ENCODE results near the gene NTSR2.

Gene NTSR2, protein sequence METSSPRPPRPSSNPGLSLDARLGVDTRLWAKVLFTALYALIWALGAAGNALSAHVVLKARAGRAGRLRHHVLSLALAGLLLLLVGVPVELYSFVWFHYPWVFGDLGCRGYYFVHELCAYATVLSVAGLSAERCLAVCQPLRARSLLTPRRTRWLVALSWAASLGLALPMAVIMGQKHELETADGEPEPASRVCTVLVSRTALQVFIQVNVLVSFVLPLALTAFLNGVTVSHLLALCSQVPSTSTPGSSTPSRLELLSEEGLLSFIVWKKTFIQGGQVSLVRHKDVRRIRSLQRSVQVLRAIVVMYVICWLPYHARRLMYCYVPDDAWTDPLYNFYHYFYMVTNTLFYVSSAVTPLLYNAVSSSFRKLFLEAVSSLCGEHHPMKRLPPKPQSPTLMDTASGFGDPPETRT
- 0 reads per million in 2 donors for total RNA-seq

DNA sequence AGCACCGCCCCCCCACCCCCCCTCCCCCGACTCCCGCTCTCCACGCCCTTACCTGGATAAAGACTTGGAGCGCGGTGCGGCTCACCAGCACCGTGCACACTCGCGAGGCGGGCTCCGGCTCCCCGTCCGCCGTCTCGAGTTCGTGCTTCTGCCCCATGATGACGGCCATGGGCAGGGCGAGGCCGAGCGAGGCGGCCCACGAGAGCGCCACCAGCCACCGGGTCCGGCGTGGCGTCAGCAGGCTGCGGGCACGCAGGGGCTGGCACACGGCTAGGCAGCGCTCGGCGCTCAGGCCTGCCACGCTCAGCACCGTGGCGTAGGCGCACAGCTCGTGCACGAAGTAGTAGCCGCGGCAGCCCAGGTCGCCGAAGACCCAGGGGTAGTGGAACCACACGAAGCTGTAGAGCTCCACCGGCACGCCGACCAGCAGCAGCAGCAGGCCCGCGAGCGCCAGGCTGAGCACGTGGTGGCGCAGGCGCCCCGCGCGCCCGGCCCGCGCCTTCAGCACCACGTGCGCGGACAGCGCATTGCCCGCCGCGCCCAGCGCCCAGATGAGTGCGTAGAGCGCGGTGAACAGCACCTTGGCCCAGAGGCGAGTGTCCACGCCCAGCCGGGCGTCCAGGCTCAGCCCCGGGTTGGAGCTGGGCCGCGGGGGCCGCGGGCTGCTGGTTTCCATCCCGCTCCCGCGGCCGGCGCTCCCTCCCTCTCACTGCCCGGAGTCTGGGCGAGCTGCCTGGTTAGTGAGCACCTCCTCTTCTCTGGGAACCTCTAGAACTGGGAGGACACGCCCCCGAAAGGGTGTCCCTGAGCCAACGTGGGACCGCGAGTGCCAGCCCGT lies at the start of gene NTSR2:
Gene NTSR2, minus strand, starts transcription at position 742 of the 838 bp plus-strand sequence. Its CDS starts 66 bp downstream, at position 676.
- DNase-seq = no peak

DNA sequence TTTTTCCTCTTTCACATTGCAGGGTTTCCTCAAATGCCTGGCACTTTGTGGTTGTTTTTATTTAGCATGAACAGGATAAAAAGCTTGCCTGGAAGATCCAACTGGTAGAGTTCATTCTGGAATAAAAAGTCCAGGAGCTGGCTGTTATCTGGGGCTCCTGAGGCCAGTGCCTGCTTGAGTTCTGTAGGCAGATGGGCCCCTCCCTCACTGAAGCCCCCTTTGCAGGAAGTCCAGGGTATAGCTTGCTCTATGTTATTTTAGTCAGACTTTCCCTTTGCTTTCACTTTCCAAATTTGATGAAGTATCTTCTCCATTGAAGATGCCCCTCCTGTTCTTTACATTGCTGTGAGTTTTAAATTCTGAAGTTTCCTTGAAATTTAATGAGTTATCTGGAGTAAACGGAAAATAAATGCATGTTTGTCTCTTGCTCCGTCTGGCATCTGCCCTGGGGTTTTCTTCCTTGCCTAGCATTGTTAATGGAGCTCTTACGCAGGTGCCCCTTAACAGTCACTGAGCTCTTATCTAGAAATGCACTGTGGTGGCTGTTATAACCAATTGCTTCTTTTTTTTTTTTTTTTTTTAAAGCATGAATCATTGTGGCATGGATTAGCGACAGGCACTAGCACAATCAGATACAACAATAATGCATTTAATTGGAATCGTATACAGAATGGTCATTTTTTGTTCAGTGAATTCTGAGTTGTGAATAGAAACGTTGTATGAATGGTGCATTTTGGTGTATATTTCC lies 49.4 kb upstream of the NTSR2 start:
- no peak for DNase-seq

DNA sequence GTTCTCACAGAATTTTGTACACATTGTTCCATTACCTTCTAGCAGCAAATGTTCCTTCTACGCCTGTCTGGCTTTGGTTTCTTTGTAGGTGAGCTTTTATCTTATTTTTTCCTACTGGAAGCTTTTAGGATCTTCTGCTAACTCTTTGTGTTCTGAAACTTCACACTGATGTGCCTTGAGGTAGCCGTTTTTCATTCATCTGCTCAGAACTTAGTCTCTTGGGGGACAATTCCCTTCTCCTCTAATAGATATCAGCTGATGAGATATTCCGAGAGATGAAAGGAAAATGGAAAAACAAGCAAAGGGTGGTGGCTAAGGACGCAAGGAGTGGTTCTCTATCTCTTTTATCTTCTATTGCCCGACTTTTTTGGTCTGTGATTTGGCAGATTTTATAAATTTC lies 48.6 kb upstream of the NTSR2 start:
- no peak for DNase-seq

DNA sequence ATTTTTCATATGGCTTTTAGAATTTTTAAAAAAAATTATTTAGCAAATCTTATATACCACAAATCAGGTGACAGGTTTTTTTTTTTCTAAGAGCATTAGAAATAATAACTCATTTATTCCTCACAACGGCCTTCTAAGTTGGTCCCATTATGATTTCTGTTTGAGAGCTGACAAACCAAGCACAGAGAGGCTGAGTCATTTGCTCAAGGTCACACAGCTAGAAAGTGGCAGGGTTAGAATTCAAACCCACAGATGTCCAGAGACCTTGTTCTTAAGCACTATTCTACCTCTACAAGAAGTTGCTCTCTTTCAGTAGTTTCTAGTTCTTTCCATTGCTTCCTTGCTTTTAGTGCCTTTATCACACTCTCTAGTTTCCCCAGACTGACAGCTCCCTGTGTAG lies 47.6 kb upstream of the NTSR2 start:
- no peak for DNase-seq

DNA sequence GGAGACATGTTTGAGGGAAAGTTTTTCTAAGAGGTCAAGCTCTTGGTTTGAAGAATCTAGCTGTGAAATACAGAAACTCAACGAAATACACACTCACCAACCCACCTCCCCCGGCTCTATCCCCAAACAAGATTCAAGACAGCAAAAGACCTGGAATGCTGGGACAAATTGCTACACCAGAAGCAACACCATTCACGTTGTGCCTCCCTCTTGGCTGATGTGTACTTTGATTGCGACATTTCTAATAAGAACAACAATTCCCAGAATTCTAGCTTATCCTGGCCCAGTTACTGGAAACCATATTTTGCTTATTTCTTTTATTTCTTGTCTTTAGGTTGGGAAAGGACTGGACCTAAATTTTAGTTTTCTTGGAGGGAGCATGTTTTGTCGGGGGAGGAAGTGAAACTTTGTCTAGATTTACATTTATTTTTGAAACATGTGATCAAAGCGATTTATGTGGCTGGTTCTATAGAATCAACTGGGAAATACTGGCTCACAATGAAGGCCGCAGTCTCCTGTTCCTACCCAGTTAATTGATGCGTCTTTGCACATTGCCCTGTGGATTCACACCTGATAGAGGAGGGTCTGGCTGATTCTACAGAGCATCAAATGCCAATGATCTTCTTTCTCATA lies 46.8 kb upstream of the NTSR2 start:
- no peak for DNase-seq

DNA sequence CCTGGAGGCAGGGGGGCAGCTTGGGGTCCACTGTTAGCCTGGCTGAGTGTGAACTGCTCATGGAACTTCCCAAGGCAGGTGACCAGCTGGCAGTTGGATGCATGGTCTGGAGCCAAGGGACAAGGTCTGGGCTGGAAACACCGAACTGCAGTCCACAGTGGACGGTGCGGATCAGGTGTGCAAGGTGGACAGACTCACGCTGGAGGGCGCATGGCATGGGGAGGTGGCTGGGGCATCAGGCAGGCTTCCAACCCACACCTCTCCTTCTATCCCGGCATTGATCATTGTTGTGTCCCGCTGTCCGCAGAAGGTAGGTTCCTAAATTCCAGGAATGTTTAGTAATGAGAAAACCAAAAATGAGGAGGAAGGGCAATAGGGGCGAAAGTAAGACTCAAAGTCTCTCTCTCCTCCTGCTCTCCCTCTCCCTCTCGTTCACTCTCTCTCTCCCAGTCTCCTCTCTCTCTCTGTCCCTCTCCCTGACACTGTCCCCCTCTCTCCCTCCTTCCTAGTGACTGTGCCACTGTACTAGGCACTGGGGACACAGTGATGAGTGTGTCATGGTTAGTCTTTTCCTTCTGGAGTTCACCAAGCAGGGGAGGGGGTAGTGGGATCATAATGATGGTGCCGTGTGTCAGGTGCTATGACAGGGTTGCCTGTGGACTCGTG lies 46.1 kb upstream of the NTSR2 start:
- DNase-seq = no peak

DNA sequence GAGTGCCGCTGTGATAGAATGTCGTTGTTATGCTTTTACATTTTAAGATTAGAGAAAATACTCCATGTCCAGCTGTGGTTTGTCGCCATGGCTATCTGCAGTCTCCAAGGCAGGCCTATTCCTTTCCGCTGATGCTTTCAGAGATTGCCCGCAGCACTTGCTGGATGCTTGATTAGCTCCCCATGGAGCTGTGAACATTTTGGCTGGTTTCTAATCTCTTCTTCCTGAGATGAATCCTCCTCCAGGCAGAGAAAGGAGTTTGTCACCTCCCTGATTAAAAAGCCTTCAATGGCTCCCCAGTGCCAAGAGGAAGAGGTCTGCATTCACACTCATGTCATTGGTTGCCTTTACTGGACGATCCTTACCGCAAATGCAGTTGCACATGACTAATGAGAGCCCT lies 43.8 kb upstream of the NTSR2 start:
- DNase-seq = no peak

- DNase-seq = no peak
Measured at GRCh38 chr2:11712866-11713265, 42.9 kb upstream of the NTSR2 start.

DNA sequence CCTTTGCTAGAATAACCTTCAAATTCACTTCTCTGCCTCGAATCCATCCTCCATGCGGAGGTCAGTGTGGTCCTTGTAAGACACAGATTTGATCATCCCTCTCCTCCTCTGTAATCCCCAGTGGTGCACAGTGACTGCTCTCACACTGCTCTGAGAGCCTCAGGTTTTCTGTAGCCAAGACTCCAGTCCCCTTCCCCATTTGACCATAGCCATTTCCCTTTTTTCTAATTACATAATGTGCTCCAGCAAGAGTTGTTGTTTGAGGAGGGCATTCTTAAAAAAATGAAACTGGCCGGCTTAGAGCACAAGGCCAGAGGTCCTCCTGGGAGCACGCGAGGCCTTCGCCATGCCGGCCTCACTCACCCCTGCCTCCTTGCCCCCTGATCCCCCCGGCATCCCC lies 41.8 kb upstream of the NTSR2 start:
- no peak for DNase-seq

- no peak for DNase-seq
Measured at GRCh38 chr2:11711354-11711716, 41.3 kb upstream of the NTSR2 start.

DNA sequence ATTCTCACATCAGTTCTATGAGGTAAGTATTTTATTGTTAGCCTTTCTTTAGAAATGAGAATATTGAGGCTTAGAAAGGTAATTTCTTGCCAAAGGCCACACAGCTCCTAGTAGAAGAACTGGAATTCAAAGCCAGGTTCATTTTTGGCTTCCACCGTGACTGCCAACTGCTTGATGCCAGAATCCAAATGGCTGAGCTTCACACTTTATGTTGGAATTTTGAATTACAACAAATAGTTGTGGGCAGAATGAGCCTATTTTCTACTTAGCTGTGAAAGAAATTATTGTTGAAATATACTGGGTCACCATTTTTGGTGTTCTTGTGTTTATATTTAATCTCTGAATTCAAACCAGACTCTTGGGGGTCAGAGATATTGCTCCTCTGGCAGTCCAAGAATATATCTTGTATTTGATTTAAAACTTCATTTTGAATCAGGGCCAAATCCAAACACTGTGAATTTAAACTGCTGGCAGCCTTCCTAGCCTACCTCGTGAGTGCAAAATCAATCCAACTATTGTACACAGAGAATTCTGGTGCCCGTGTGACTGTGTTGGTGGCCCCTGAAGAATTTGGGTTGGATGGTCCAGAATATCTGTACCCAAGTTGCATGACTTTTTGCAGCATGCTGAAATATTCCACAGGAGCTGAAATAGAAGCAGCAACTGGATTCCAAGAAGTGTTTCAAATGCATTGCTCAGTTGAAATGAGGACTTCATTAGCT lies 40.8 kb upstream of the NTSR2 start:
- no peak for DNase-seq

DNA sequence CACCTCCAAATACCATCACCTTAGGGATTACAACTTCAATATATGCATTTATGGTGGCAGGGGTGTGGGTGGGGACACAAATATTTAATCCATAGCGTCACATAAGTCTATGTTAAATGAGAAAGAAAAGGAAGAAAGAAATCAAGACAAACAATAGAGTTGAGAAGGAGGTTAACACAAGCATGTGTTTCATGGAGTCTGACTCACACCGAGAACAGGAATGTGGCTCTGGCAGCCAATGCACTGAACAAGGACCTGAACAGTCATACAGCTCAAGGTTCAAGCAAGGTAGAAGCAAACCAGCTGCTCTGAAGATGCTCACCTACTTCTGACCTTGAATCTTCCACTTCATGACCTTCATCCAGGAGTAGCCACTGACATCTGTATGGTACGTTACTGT lies 40.2 kb upstream of the NTSR2 start:
- no peak for DNase-seq

GRCh38 chr2:11709293-11709692 lies 39.3 kb upstream of the NTSR2 start:
- no peak for DNase-seq

GRCh38 chr2:11708106-11708505 lies 38.1 kb upstream of the NTSR2 start:
- DNase-seq = no peak

DNA sequence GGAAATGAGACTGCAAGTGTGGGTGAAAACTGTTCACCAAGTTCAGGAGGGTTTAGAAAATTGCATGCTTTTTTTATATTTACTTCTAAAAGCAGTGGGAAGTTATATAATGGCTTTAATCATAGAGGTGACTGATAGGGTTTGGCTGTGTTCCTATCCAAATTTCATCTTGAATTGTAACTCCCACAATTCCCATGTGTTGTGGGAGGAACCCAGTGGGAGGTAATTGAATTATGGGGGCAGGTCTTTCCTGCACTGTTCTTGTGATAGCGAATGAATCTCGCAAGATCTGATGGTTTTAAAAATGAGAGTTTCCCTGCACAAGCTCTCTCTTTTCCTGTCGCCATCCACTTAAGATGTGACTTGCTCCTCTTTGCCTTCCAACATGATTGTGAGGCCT lies 35.7 kb upstream of the NTSR2 start:
- DNase-seq = no peak

DNA sequence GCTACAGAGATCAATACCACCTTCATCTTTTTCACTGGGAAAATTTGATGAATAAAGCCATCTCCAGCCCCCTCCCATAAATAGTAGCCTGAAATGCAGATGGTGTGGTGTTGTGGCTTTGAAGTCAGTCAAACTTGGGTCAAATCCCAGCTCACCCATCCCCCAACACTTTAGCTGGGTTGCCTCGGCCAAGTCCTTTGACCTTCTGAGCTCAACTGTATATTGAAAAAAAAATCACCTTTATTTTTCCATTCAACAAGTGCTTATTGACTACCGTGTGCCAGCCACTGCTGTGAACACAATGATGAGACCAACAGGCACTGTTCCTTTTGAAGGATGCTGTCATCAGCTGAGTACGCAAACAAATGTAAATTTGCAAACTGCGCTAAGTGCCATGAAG lies 35.1 kb upstream of the NTSR2 start:
- no peak for DNase-seq

DNA sequence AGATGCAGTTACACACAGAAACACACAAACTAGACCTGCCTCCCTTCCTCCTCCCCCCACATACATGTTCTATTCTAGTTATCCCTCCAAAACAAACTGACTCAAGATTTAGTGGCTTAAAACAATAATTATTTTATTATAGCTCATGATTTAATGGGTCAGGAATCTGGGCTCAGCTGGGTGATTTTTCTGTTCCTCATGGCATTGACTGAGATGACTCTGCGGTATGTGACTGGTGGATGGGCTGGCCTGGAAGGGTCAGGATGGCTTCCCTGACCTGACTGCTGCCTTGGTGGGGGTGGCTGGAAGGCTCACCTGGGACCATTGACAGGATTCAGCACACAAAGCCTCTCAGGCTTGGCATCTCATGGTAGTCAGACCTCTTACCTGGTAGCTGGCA lies 33.7 kb upstream of the NTSR2 start:
- DNase-seq = no peak

DNA sequence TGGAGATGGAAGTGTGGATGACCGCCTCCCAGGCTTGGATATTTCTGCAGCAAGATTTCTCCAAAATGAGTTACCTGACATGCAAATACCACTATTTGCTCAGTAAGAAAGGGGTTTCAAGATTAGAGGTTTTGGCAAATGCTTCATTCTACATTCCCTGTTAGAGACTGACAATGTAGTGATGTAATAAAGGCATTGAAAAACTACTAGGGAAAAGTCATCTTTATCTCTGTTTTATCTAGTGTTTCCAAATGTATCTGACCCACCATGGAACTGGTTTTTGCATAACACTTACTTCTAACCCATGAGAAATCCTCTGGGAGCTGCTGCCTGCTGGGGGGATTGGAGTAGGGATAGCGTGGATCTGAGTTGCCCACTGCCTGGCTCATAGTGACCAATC lies 33.0 kb upstream of the NTSR2 start:
- DNase-seq = no peak

DNA sequence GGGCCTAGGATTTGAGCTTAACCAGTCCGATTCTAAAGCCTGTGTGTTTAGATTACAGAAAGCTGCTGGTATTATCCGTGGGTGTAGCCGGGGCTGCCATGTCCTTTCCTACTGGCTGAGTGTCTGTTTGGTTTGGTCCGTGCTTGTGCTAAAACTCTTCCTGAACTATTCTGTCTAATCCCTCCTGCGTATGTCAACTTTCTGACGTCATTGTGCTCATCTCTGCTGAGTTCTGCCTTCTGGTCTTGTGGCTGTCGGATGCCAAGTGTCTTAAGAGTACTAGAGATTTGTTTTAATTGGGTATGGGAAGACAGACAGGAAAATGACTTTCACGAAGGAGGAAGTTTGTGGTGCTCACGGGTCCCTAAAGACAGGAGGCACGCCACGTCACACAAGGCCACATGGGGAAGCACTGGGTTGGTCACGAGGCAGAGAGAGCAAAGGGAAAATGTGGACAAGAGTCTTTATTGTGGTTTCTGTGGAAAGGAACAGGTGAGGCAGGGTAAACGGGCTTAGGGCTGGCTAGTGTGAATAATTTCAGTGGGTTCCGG lies 31.8 kb upstream of the NTSR2 start:
- no peak for DNase-seq

- DNase-seq = no peak
Measured at GRCh38 chr2:11701206-11701605, 31.2 kb upstream of the NTSR2 start.
